T-helper 1 cell treated with Interleukin-12 subunit alpha and Interleukin-12 subunit beta and Interleukin-4 antibody, amounts not matched to agents 30 ng/mL and 1 ng/mL, for 36 hours (primary cell): ENCODE data around the gene PKIB. TPM values are rescaled to one million over a fixed set of nuclear protein-coding genes. Genes with fewer than 3 reads are reported as not detected.
"Not testable (repeated sequence)": the region's sequence is repeated elsewhere in the genome, so short reads cannot be mapped to it uniquely, and the experiment has no call there.

Source experiments
- intact Hi-C: fragments of 100-400 bp; cut with micrococcal nuclease; formaldehyde crosslinking; loops from one replicate; pipeline ENCODE4 v1.15.1; 2024
- total RNA-seq: library from RNA; stranded (reverse); gene quantifications from 2 replicates; pipeline ENCODE4 v1.2.3, GENCODE V29; 2022

PKIB gene
- total RNA-seq, 1 donor from 2014 or later, result 0.39 TPM

- intact Hi-C loops, result no loop called here
Observed at GRCh38 chr6:122740091-122740490, 129.9 kb downstream of the PKIB start.

- intact Hi-C loops, result no loop called here
Observed at GRCh38 chr6:122740936-122741335, 130.7 kb downstream of the PKIB start.

- intact Hi-C loops, result loop anchor here (1.0 kb wide), 1 partner anchor 95 kb away; no protein-coding TSS in a partner anchor
Observed at GRCh38 chr6:122744247-122744646, 134.0 kb downstream of the PKIB start.

GRCh38 chr6:122744856-122745255 lies 134.7 kb downstream of the PKIB start:
- intact Hi-C loops, result loop anchor here (1.0 kb wide), 1 partner anchor 94 kb away; no protein-coding TSS in a partner anchor

GRCh38 chr6:122746688-122747087 lies 136.5 kb downstream of the PKIB start:
- intact Hi-C loops, result no loop called here

GRCh38 chr6:122747573-122747972 lies 137.4 kb downstream of the PKIB start:
- intact Hi-C loops, result no loop called here

- intact Hi-C loops, result not testable (repeated sequence)
Observed at GRCh38 chr6:122748945-122749344, 138.7 kb downstream of the PKIB start.

GRCh38 chr6:122749451-122750050 lies 139.3 kb downstream of the PKIB start:
- intact Hi-C loops, result loop anchor here (2.0 to 10.0 kb wide), 2 partner anchors 39 to 355 kb away; partner anchors contain the start of genes HSF2 and SMPDL3A

- intact Hi-C loops, result loop anchor here (1.0 to 10.0 kb wide), 3 partner anchors 8 to 357 kb away; partner anchors contain the start of genes HSF2 and SMPDL3A
Observed at GRCh38 chr6:122751326-122751725, 141.1 kb downstream of the PKIB start.

- intact Hi-C loops, result loop anchor here (10.0 kb wide), 1 partner anchor 358 kb away; the partner anchor contains the start of gene HSF2
Observed at GRCh38 chr6:122752459-122752858, 142.3 kb downstream of the PKIB start.

GRCh38 chr6:122753000-122753687 lies 142.9 kb downstream of the PKIB start:
- intact Hi-C loops, result loop anchor here (10.0 kb wide), 1 partner anchor 358 kb away; the partner anchor contains the start of gene HSF2

- intact Hi-C loops, result loop anchor here (10.0 kb wide), 1 partner anchor 359 kb away; the partner anchor contains the start of gene HSF2
Observed at GRCh38 chr6:122753688-122754056, 143.5 kb downstream of the PKIB start.

GRCh38 chr6:122754191-122754731 lies 144.1 kb downstream of the PKIB start:
- intact Hi-C loops, result loop anchor here (10.0 kb wide), 1 partner anchor 359 kb away; the partner anchor contains the start of gene HSF2

- intact Hi-C loops, result loop anchor here (10.0 kb wide), 1 partner anchor 361 kb away; the partner anchor contains the start of gene HSF2
Observed at GRCh38 chr6:122755901-122756300, 145.7 kb downstream of the PKIB start.

GRCh38 chr6:122758927-122759334 lies 148.7 kb downstream of the PKIB start:
- intact Hi-C loops, result loop anchor here (1.0 to 10.0 kb wide), 3 partner anchors 8 to 364 kb away; partner anchors contain the start of gene HSF2

GRCh38 chr6:122760330-122760729 lies 150.1 kb downstream of the PKIB start:
- intact Hi-C loops, result no loop called here

GRCh38 chr6:122766256-122766655 lies 156.1 kb downstream of the PKIB start:
- intact Hi-C loops, result no loop called here

- intact Hi-C loops, result no loop called here
Observed at GRCh38 chr6:122770835-122771601, 160.8 kb downstream of the PKIB start.

GRCh38 chr6:122772724-122773415 lies 162.7 kb downstream of the PKIB start:
- intact Hi-C loops, result no loop called here
